Fibroblast of lung (primary cell): ENCODE data around the gene CEP131. TPM values are rescaled to one million over a fixed set of nuclear protein-coding genes. Genes with fewer than 3 reads are reported as not detected.

ENCODE experiments used
- DNase-seq, 2 donors: peaks; one replicate each; pipeline versions ENCODE4 v3.0.0 to v3.0.0-alpha.2; 2010; ENCODE audit warnings: low read depth in 2 of 2
- H2AFZ ChIP-seq: 2 replicates; pipeline ENCODE4 v1.5.1; 2012; ENCODE audit warnings: low read length, control low read depth, inconsistent platforms
- H3K27ac ChIP-seq: 2 replicates; pipeline ENCODE4 v1.5.1; 2011; ENCODE audit warnings: low read length, control low read depth; ENCODE audit not compliant: insufficient read depth
- H3K27me3 ChIP-seq: 2 replicates; pipeline ENCODE4 v1.5.1; 2011; ENCODE audit warnings: mild to moderate bottlenecking, low read length; ENCODE audit not compliant: control insufficient read depth, insufficient read depth
- H3K36me3 ChIP-seq: 2 replicates; pipeline ENCODE4 v1.5.1; 2011; ENCODE audit warnings: low read length; ENCODE audit not compliant: control insufficient read depth, insufficient read depth
- H3K4me1 ChIP-seq: 2 replicates; pipeline ENCODE4 v1.5.1; 2011; ENCODE audit warnings: low read length; ENCODE audit not compliant: control insufficient read depth, insufficient read depth; ENCODE audit errors: extremely low read depth
- H3K4me2 ChIP-seq: 2 replicates; pipeline ENCODE4 v1.5.1; 2011; ENCODE audit warnings: low read length, control low read depth; ENCODE audit not compliant: insufficient read depth; ENCODE audit errors: extremely low read depth
- H3K4me3 ChIP-seq, 4 experiments: fragments of 200-600 bp in 1 of 4; sonication (generic) in 1 of 4; replicated peaks in 1 of 4; 2 replicates each; pipeline ENCODE4 v1.5.1; 2011 to 2016; ENCODE audit warnings: low read length in 4 of 4, low read depth in 3 of 4, mild to moderate bottlenecking in 3 of 4, control low read depth in 2 of 4, inconsistent platforms in 1 of 4, mixed read lengths in 1 of 4; ENCODE audit not compliant: insufficient read depth in 1 of 4; ENCODE audit errors: control extremely low read depth in 1 of 4
- H3K79me2 ChIP-seq: 2 replicates; pipeline ENCODE4 v1.5.1; 2012; ENCODE audit warnings: mild to moderate bottlenecking, low read length, inconsistent platforms; ENCODE audit not compliant: control insufficient read depth, insufficient read depth
- H3K9ac ChIP-seq: 2 replicates; pipeline ENCODE4 v1.5.1; 2011; ENCODE audit warnings: mild to moderate bottlenecking, low read length, control low read depth; ENCODE audit not compliant: insufficient read depth
- H3K9me3 ChIP-seq: 2 replicates; pipeline ENCODE4 v1.5.1; 2012; ENCODE audit warnings: low read depth, low read length; ENCODE audit not compliant: control insufficient read depth, insufficient read depth
- H4K20me1 ChIP-seq: 2 replicates; pipeline ENCODE4 v1.5.1; 2011; ENCODE audit warnings: low read length; ENCODE audit not compliant: control insufficient read depth, insufficient read depth; ENCODE audit errors: extremely low read depth
- CTCF ChIP-seq, 2 donors: IDR thresholded peaks in 1 of 2; conservative IDR thresholded peaks in 1 of 2; 1 replicate in 1 of 2; 2 replicates in 1 of 2; pipeline ENCODE4 v1.5.1; 2011 to 2012; ENCODE audit warnings: low read length in 2 of 2, control low read depth in 1 of 2, inconsistent platforms in 1 of 2, low read depth in 1 of 2, mild to moderate bottlenecking in 1 of 2
- EZH2 ChIP-seq: IDR thresholded peaks from 2 replicates; pipeline ENCODE4 v1.5.1; 2012; ENCODE audit warnings: low read length, control low read depth, mild to moderate bottlenecking; ENCODE audit errors: missing control alignments
- polyA plus RNA-seq, 2 donors: library from polyadenylated mRNA; depleted of rRNA in 1 of 2; stranded (reverse) in 1 of 2; unstranded in 1 of 2; fragments of >200 nt; gene quantifications; 2 replicates each; pipeline ENCODE4 v1.2.1, GENCODE V29; 2011 to 2012; ENCODE audit warnings: missing spikeins in 1 of 2
- total RNA-seq: library from RNA; depleted of rRNA; stranded (reverse); fragments of >200 nt; gene quantifications from 2 replicates; pipeline ENCODE4 v1.2.1, GENCODE V29; 2014

The CEP131 gene
- total and polyA plus RNA-seq, 2 donors (not counting 1 experiment from before 2014, with no cell fraction given) = 2.0 to 7.4 TPM

- H3K4me1 ChIP-seq = no peaks in the 10 kb centered on the region
- DNase-seq = no peak
- H3K36me3 ChIP-seq = peaks cover 32% of the 10 kb centered on the region
- no peaks in the 10 kb centered on the region for H3K27me3 ChIP-seq
- no peak overlapping the region for H3K27ac ChIP-seq
- no peaks in the 10 kb centered on the region for H4K20me1 ChIP-seq
- no peak overlapping the region for H3K4me2 ChIP-seq
- H3K9me3 ChIP-seq = no peaks in the 10 kb centered on the region
- no peak overlapping the region for H3K4me3 ChIP-seq
- H2AFZ ChIP-seq = no peak overlapping the region
- no peaks in the 10 kb centered on the region for H3K79me2 ChIP-seq
- no peak for TF ChIP-seq EZH2
- no peak for TF ChIP-seq CTCF (conservative IDR thresholded peaks at IDR 0.05 in 1 of 2, IDR thresholded peaks at IDR 0.05 in 1 of 2; ENCODE audit: low read depth in 1 of 2, low read length in 2 of 2)
- no peak overlapping the region for H3K9ac ChIP-seq
Observed at GRCh38 chr17:81260641-81261040, 37.9 kb upstream of the CEP131 start.

- Histone ChIP-seq H3K9ac (no peak overlapping the region), H3K4me1 (no peaks in the 10 kb centered on the region), H4K20me1 (no peaks in the 10 kb centered on the region), H3K4me3 (no peak overlapping the region), H3K27me3 (no peaks in the 10 kb centered on the region), H3K36me3 (peaks cover 32% of the 10 kb centered on the region), H3K9me3 (no peaks in the 10 kb centered on the region), H3K4me2 (no peak overlapping the region), H3K27ac (no peak overlapping the region), H3K79me2 (no peaks in the 10 kb centered on the region), H2AFZ (no peak overlapping the region)
- TF ChIP-seq EZH2 (no peak), CTCF (conservative IDR thresholded peaks at IDR 0.05 in 1 of 2, IDR thresholded peaks at IDR 0.05 in 1 of 2; ENCODE audit: low read depth in 1 of 2, low read length in 2 of 2) (no peak)
- no peak for DNase-seq
Observed at GRCh38 chr17:81260171-81260570, 37.4 kb upstream of the CEP131 start.

GRCh38 chr17:81259058-81259605, 36.4 kb upstream of the CEP131 start:
- no peaks in the 10 kb centered on the region for H4K20me1 ChIP-seq
- DNase-seq = no peak
- TF ChIP-seq EZH2 (no peak), CTCF (conservative IDR thresholded peaks at IDR 0.05 in 1 of 2, IDR thresholded peaks at IDR 0.05 in 1 of 2; ENCODE audit: low read depth in 1 of 2, low read length in 2 of 2) (no peak)
- H3K27me3 ChIP-seq = no peaks in the 10 kb centered on the region
- no peaks in the 10 kb centered on the region for H3K79me2 ChIP-seq
- no peaks in the 10 kb centered on the region for H3K9me3 ChIP-seq
- no peak overlapping the region for H3K4me2 ChIP-seq
- peaks cover 27% of the 10 kb centered on the region for H3K36me3 ChIP-seq
- H2AFZ ChIP-seq = no peak overlapping the region
- H3K4me1 ChIP-seq = no peaks in the 10 kb centered on the region
- H3K4me3 ChIP-seq = no peak overlapping the region
- H3K9ac ChIP-seq = no peak overlapping the region
- no peak overlapping the region for H3K27ac ChIP-seq
